ENCODE measurements around the gene CCDC107.

DNA sequence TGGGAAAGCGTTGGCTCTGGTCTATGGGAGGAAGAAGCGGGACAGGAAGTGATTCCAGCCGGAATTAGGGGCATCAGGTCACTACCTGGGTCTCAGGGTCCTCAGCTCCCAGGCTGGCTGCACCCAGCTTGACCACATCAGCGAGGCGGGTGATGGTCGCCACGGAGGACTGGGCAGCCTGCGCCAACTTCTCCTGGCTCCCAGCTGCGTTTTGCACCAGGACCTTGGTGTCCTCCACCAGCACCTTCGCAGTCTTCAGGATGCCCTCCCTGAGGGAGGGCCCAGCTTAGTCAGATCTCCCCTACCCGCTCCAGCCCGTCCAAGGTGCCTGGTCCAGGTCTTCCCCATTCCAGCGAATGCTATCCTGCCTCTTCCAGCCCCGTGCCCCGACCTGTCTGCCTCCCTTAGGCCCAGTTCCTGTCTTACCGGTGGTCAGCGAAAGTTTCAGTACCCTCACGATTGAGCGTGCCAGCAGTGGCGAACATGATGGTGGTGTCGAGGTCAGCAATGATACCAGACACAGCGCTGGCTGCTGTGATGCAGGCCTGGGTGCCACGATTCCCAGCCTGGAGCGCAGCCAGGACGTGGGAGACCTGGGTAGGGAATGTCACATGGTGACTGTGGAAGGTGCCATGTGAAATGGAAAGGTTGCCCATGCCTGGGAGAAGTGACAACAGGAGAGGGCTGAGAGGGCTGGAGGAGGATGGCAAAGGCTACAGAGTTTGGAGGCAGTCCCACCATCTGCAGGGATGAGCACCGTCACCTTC lies 46.0 kb downstream of the CCDC107 start:
- TF ChIP-seq POLR2AphosphoS5 (IDR thresholded peaks at IDR 0.05; ENCODE audit: low read depth, low read length) (no peak), SIN3A (IDR thresholded peaks at IDR 0.05; ENCODE audit: borderline replicate concordance, insufficient read depth, low read length) (no peak)
- TF ChIP-seq, protein P1, sequence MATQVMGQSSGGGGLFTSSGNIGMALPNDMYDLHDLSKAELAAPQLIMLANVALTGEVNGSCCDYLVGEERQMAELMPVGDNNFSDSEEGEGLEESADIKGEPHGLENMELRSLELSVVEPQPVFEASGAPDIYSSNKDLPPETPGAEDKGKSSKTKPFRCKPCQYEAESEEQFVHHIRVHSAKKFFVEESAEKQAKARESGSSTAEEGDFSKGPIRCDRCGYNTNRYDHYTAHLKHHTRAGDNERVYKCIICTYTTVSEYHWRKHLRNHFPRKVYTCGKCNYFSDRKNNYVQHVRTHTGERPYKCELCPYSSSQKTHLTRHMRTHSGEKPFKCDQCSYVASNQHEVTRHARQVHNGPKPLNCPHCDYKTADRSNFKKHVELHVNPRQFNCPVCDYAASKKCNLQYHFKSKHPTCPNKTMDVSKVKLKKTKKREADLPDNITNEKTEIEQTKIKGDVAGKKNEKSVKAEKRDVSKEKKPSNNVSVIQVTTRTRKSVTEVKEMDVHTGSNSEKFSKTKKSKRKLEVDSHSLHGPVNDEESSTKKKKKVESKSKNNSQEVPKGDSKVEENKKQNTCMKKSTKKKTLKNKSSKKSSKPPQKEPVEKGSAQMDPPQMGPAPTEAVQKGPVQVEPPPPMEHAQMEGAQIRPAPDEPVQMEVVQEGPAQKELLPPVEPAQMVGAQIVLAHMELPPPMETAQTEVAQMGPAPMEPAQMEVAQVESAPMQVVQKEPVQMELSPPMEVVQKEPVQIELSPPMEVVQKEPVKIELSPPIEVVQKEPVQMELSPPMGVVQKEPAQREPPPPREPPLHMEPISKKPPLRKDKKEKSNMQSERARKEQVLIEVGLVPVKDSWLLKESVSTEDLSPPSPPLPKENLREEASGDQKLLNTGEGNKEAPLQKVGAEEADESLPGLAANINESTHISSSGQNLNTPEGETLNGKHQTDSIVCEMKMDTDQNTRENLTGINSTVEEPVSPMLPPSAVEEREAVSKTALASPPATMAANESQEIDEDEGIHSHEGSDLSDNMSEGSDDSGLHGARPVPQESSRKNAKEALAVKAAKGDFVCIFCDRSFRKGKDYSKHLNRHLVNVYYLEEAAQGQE (IDR thresholded peaks at IDR 0.05; ENCODE audit: insufficient read depth in 1 of 2, low read depth in 2 of 2, low read length in 2 of 2): no peak

Measured in PFSK-1 (cell line).